ENCODE results near the gene IQCN. TPM values are rescaled to one million over a fixed set of nuclear protein-coding genes. Genes with fewer than 3 reads are reported as not detected.

Gene IQCN
- total and polyA plus RNA-seq, 2 of the 4 experiments (the other 2 are of a cell fraction), result 0.18 to 0.67 TPM

- Histone ChIP-seq H4K20me1 (ENCODE audit: insufficient read depth, low read length) (peaks cover 5% of the 10 kb centered on the region; the same call in 1 of the 2 replicates), H3K4me3 (ENCODE audit: insufficient read depth, low read depth, low read length) (no peak overlapping the region), H3K9me1 (ENCODE audit: insufficient read depth, low read length) (no peaks in the 10 kb centered on the region), H3K4me2 (ENCODE audit: low read depth, low read length) (no peak overlapping the region), H2BK5ac (ENCODE audit: low read depth, low read length, poor library complexity, severe bottlenecking) (no peak overlapping the region), H2AK5ac (ENCODE audit: low read depth, low read length) (no peak overlapping the region), H4K5ac (ENCODE audit: low read depth, low read length) (no peak overlapping the region), H3K27ac (ENCODE audit: insufficient read depth, low read length) (no peak overlapping the region), H3K23ac (ENCODE audit: low read depth, low read length) (no peak overlapping the region), H3K4me1 (ENCODE audit: control insufficient read depth, insufficient read depth, low read length) (no peaks in the 10 kb centered on the region), H3K9me3 (ENCODE audit: control insufficient read depth, insufficient read depth, low read length) (peaks cover 3% of the 10 kb centered on the region; the same call in 1 of the 2 replicates), H2BK15ac (ENCODE audit: low read depth, low read length) (no peak overlapping the region), H3K56ac (ENCODE audit: extremely low read depth, insufficient read depth, low read length) (no peak overlapping the region), H3K18ac (ENCODE audit: low read depth, low read length) (no peak overlapping the region), H3K27me3 (ENCODE audit: control insufficient read depth, insufficient read depth, low read length) (peaks cover 21% of the 10 kb centered on the region; the same call in 1 of the 2 replicates), H2AFZ (replicated peaks; ENCODE audit: low read length, poor library complexity) (no peak overlapping the region), H2AK9ac (replicated peaks; ENCODE audit: low read depth, low read length, poor library complexity) (no peak overlapping the region), H4K91ac (ENCODE audit: insufficient read depth, low read depth, low read length) (no peak overlapping the region), H3K4ac (ENCODE audit: low read depth, low read length) (no peak overlapping the region), H3K9ac (ENCODE audit: low read depth, low read length) (no peak overlapping the region), H3K14ac (replicated peaks; ENCODE audit: low read depth, low read length) (no peak overlapping the region), H3K36me3 (ENCODE audit: control insufficient read depth, insufficient read depth, low read length) (no peaks in the 10 kb centered on the region), H4K8ac (ENCODE audit: low read depth in 2 of 2, low read length in 2 of 2) (no peak overlapping the region), H3K79me1 (ENCODE audit: low read depth in 1 of 2, low read length in 2 of 2) (no peaks in the 10 kb centered on the region), H2BK20ac (ENCODE audit: low read depth, low read length) (no peak overlapping the region), H2BK120ac (ENCODE audit: low read depth, low read length) (no peak overlapping the region)
- DNase-seq, result no peak
- POLR2A ChIA-PET (ENCODE audit: unreplicated experiment), result no interaction called here
- CTCF ChIA-PET, result no interaction called here
- ATAC-seq (ENCODE audit: low read depth), result no peak
- no peak for TF ChIP-seq MAFK (IDR thresholded peaks at IDR 0.05; ENCODE audit: low read depth, low read length)
- no peak for TF ChIP-seq RAD21 (IDR thresholded peaks at IDR 0.05; ENCODE audit: low read length)
- TF ChIP-seq MXI1 (IDR thresholded peaks at IDR 0.05; ENCODE audit: borderline replicate concordance, low read depth, low read length), result no peak
- no peak for TF ChIP-seq BHLHE40 (IDR thresholded peaks at IDR 0.05; ENCODE audit: low read depth, low read length)
- no peak for TF ChIP-seq RFX5 (IDR thresholded peaks at IDR 0.05; ENCODE audit: low read depth, low read length)
- TF ChIP-seq CEBPB (IDR thresholded peaks at IDR 0.05; ENCODE audit: low read depth, low read length), result no peak
- TF ChIP-seq POLR2A (IDR thresholded peaks at IDR 0.05; ENCODE audit: low read depth, low read length), result no peak
- no peak for TF ChIP-seq SMC3 (IDR thresholded peaks at IDR 0.05; ENCODE audit: low read depth, low read length)
- no peak for TF ChIP-seq CTCF (conservative IDR thresholded peaks at IDR 0.05; ENCODE audit: low read depth, low read length)
- TF ChIP-seq USF2 (IDR thresholded peaks at IDR 0.05; ENCODE audit: low read depth, low read length), result no peak
- no peak for TF ChIP-seq NFE2L2 (IDR thresholded peaks at IDR 0.05; ENCODE audit: low read depth, low read length)
- TF ChIP-seq ELK1 (IDR thresholded peaks at IDR 0.05; ENCODE audit: borderline replicate concordance, low read depth, low read length), result no peak
- TF ChIP-seq FOS (IDR thresholded peaks at IDR 0.05; ENCODE audit: low read depth, low read length), result no peak
- no peak for TF ChIP-seq MAZ (IDR thresholded peaks at IDR 0.05; ENCODE audit: borderline replicate concordance, low read depth, low read length)
- no peak for TF ChIP-seq RCOR1 (IDR thresholded peaks at IDR 0.05; ENCODE audit: insufficient replicate concordance, low read length)
- no peak for TF ChIP-seq CHD1 (IDR thresholded peaks at IDR 0.05; ENCODE audit: low read depth, low read length)
- dilution Hi-C loops (cut with HindIII; ENCODE audit: low sequenced_read_pairs, unreplicated experiment), result no loop called here
- no TSS peak for BruUV-seq (replicated peaks)
- no CpG with 5 or more reads among the region's 4 CpGs for whole genome bisulfite sequencing, 2 experiments (ENCODE audit: extremely low coverage in 2 of 2, insufficient read length in 1 of 2)
- in situ Hi-C loops (cut with MboI; ENCODE audit: low sequenced_read_pairs), result no loop called here
- intact Hi-C loops (cut with micrococcal nuclease), result no loop called here
Measured at GRCh38 chr19:18231775-18232174, 42.5 kb downstream of the IQCN start.

Measured in IMR-90 (cell line).